H9 (cell line): ENCODE results near the gene SNX15. TPM values are rescaled to one million over a fixed set of nuclear protein-coding genes. Genes with fewer than 3 reads are reported as not detected.

Experiments used
- DNase-seq: peaks from one replicate; pipeline ENCODE4 v3.0.0-alpha.2; 2017
- H2AFZ ChIP-seq: one replicate; pipeline ENCODE4 v1.6.1; 2013; ENCODE audit warnings: mild to moderate bottlenecking, low read length, control low read depth, moderate library complexity
- H2AK5ac ChIP-seq: 2 replicates; pipeline ENCODE4 v1.6.1; 2013; ENCODE audit warnings: low read length, control low read depth, mixed read lengths; ENCODE audit not compliant: insufficient read length
- H2BK120ac ChIP-seq: one replicate; pipeline ENCODE4 v1.6.1; 2013; ENCODE audit warnings: low read depth, mild to moderate bottlenecking, low read length, control low read depth, inconsistent platforms; ENCODE audit not compliant: poor library complexity, severe bottlenecking
- H2BK12ac ChIP-seq: 2 replicates; pipeline ENCODE4 v1.6.1; 2013; ENCODE audit warnings: low read length, control low read depth, mixed read lengths, low read depth; ENCODE audit not compliant: insufficient read length
- H2BK15ac ChIP-seq: 2 replicates; pipeline ENCODE4 v1.6.1; 2013; ENCODE audit warnings: low read depth, low read length, control low read depth
- H2BK20ac ChIP-seq: one replicate; pipeline ENCODE4 v1.6.1; 2013; ENCODE audit warnings: low read depth, mild to moderate bottlenecking, low read length, control low read depth, inconsistent platforms; ENCODE audit not compliant: poor library complexity, severe bottlenecking
- H2BK5ac ChIP-seq: 2 replicates; pipeline ENCODE4 v1.6.1; 2013; ENCODE audit warnings: low read length, control low read depth, mixed read lengths; ENCODE audit not compliant: insufficient read length
- H3K14ac ChIP-seq: 2 replicates; pipeline ENCODE4 v1.6.1; 2013; ENCODE audit warnings: low read length, control low read depth; ENCODE audit not compliant: insufficient read depth
- H3K18ac ChIP-seq: 2 replicates; pipeline ENCODE4 v1.6.1; 2013; ENCODE audit warnings: low read depth, mild to moderate bottlenecking, mixed read lengths, low read length, control low read depth; ENCODE audit not compliant: insufficient read length
- H3K23ac ChIP-seq: 2 replicates; pipeline ENCODE4 v1.6.1; 2013; ENCODE audit warnings: low read length, control low read depth, mixed read lengths, low read depth; ENCODE audit not compliant: insufficient read length
- H3K23me2 ChIP-seq: 2 replicates; pipeline ENCODE4 v1.6.1; 2013; ENCODE audit warnings: low read depth, mild to moderate bottlenecking, mixed read lengths, low read length, control low read depth; ENCODE audit not compliant: insufficient read length, poor library complexity, severe bottlenecking
- H3K27ac ChIP-seq: 2 replicates; pipeline ENCODE4 v1.5.1; 2013; ENCODE audit warnings: low read length, control low read depth, mixed read lengths, low read depth; ENCODE audit not compliant: insufficient read length
- H3K27me3 ChIP-seq: 2 replicates; pipeline ENCODE4 v1.6.1; 2013; ENCODE audit warnings: low read length, control low read depth, inconsistent platforms; ENCODE audit not compliant: insufficient read depth
- H3K4ac ChIP-seq: 2 replicates; pipeline ENCODE4 v1.6.1; 2013; ENCODE audit warnings: low read depth, mild to moderate bottlenecking, control low read depth, inconsistent platforms, low read length, moderate library complexity
- H3K4me1 ChIP-seq: 2 replicates; pipeline ENCODE4 v1.6.1; 2013; ENCODE audit warnings: low read length, control low read depth, inconsistent platforms; ENCODE audit not compliant: insufficient read depth
- H3K4me2 ChIP-seq: 2 replicates; pipeline ENCODE4 v1.6.1; 2013; ENCODE audit warnings: low read length, control low read depth, mixed read lengths; ENCODE audit not compliant: insufficient read length, insufficient read depth
- H3K56ac ChIP-seq: 2 replicates; pipeline ENCODE4 v1.6.1; 2013; ENCODE audit warnings: low read depth, mild to moderate bottlenecking, mixed read lengths, low read length, control low read depth; ENCODE audit not compliant: insufficient read length
- H3K79me1 ChIP-seq: 2 replicates; pipeline ENCODE4 v1.6.1; 2013; ENCODE audit warnings: low read depth, mild to moderate bottlenecking, moderate library complexity, low read length, control low read depth, inconsistent platforms; ENCODE audit not compliant: insufficient read depth, poor library complexity, severe bottlenecking
- H3K79me2 ChIP-seq: 2 replicates; pipeline ENCODE4 v1.6.1; 2013; ENCODE audit warnings: low read length, control low read depth, inconsistent platforms; ENCODE audit not compliant: insufficient read depth
- H3K9ac ChIP-seq: 2 replicates; pipeline ENCODE4 v1.6.1; 2013; ENCODE audit warnings: low read length, control low read depth, mixed read lengths; ENCODE audit not compliant: insufficient read length; ENCODE audit errors: extremely low read depth
- H3K9me3 ChIP-seq: one replicate; pipeline ENCODE4 v1.6.1; 2013; ENCODE audit warnings: low read depth, low read length, inconsistent platforms; ENCODE audit not compliant: control insufficient read depth
- H3T11ph ChIP-seq: one replicate; pipeline ENCODE4 v1.6.1; 2013; ENCODE audit warnings: mild to moderate bottlenecking, low read length, control low read depth, inconsistent platforms
- H4K20me1 ChIP-seq: one replicate; pipeline ENCODE4 v1.6.1; 2013; ENCODE audit not compliant: control insufficient read depth, insufficient read length, insufficient read depth
- H4K5ac ChIP-seq: 2 replicates; pipeline ENCODE4 v1.6.1; 2013; ENCODE audit warnings: low read depth, mild to moderate bottlenecking, mixed read lengths, low read length, control low read depth; ENCODE audit not compliant: insufficient read length
- H4K8ac ChIP-seq: replicated peaks from 2 replicates; pipeline ENCODE4 v1.6.1; 2013; ENCODE audit warnings: low read length, control low read depth, mixed read lengths, low read depth; ENCODE audit not compliant: insufficient read length
- H4K91ac ChIP-seq: 2 replicates; pipeline ENCODE4 v1.6.1; 2013; ENCODE audit warnings: low read depth, mild to moderate bottlenecking, moderate library complexity, mixed read lengths, low read length, control low read depth; ENCODE audit not compliant: insufficient read length
- H3K27ac Mint-ChIP-seq, 3 experiments: 2 replicates in 2 of 3; 3 replicates in 1 of 3; pipeline ENCODE4 v1.8.0; 2020 to 2021; ENCODE audit warnings: mixed read lengths in 3 of 3, mild to moderate bottlenecking in 1 of 3, moderate library complexity in 1 of 3
- H3K27me3 Mint-ChIP-seq: 2 replicates; pipeline ENCODE4 v1.8.0; 2021; ENCODE audit warnings: low read depth, mild to moderate bottlenecking, moderate library complexity, mixed read lengths
- H3K36me3 Mint-ChIP-seq, 3 experiments: 2 replicates in 2 of 3; 3 replicates in 1 of 3; pipeline ENCODE4 v1.8.0; 2020 to 2021; ENCODE audit warnings: low read depth in 3 of 3, mixed read lengths in 3 of 3; ENCODE audit not compliant: insufficient read depth in 1 of 3
- H3K4me1 Mint-ChIP-seq, 2 experiments: 2 replicates each; pipeline ENCODE4 v1.8.0; 2020; ENCODE audit warnings: mixed read lengths in 2 of 2
- H3K4me3 Mint-ChIP-seq, 2 experiments: 2 replicates in 1 of 2; 3 replicates in 1 of 2; pipeline ENCODE4 v1.8.0; 2020 to 2021; ENCODE audit warnings: mild to moderate bottlenecking in 2 of 2, mixed read lengths in 2 of 2, moderate library complexity in 1 of 2
- H3K9me3 Mint-ChIP-seq, 2 experiments: 2 replicates in 1 of 2; 3 replicates in 1 of 2; pipeline ENCODE4 v1.8.0; 2020; ENCODE audit warnings: mild to moderate bottlenecking in 2 of 2, mixed read lengths in 2 of 2, moderate library complexity in 1 of 2
- WGBS: extraction: QIAGEN DNeasy Blood & Tissue Kit; methylation state at CpG from one replicate; pipeline ENCODE4 v1.1.7; 2013; ENCODE audit warnings: missing lambda C conversion rate, low lambda C conversion rate, mixed read lengths; ENCODE audit not compliant: insufficient read length; ENCODE audit errors: extremely low coverage; 5-methylcytosine and 5-hydroxymethylcytosine counted together
- total RNA-seq: library from RNA; stranded (reverse); gene quantifications from 2 replicates; pipeline ENCODE4 v1.2.1, GENCODE V29; 2021
- TF ChIP-seq, protein P1 (sequence below): fragments of 200-600 bp; sonication (generic); conservative IDR thresholded peaks from 3 replicates; pipeline ENCODE4 v1.8.0; 2021; ENCODE audit warnings: antibody characterized with exemption, mild to moderate bottlenecking

Gene SNX15
- total RNA-seq, 1 experiment from 2014 or later: 24.3 TPM

DNA sequence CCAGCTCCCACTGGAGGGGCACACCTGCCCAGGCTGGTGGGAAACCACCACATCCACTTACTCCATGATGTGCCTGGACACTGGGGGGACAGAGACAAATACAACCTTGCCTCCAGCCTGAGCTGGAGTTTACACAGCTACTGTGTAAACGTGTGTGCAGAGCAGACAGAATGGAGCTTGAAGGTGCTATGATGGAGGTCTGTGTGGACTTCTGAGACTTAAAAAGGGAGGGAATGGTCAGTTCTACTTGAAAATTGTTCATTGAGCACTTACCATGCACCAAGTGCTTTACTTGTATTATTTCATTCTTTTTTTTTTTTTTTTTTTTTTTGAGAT is 45.4 kb downstream of the SNX15 start:
- Histone ChIP-seq H2AK5ac (no peak overlapping the region), H3K9ac (no peak overlapping the region), H3K79me2 (no peaks in the 10 kb centered on the region), H3K4me1 (peaks cover 2% of the 10 kb centered on the region; the same call in 1 of the 2 replicates), H2BK120ac (no peak overlapping the region), H3K56ac (no peak overlapping the region), H4K5ac (peak overlapping the region; percentile 42), H4K20me1 (no peaks in the 10 kb centered on the region), H3K14ac (no peak overlapping the region), H4K8ac (no peak overlapping the region), H3K18ac (no peak overlapping the region), H3K4me2 (no peak overlapping the region), H3K9me3 (no peaks in the 10 kb centered on the region), H3K23ac (no peak overlapping the region), H2AFZ (no peak overlapping the region), H3T11ph (no peak overlapping the region), H3K4ac (no peak overlapping the region), H4K91ac (no peak overlapping the region), H2BK12ac (no peak overlapping the region), H3K23me2 (no peaks in the 10 kb centered on the region), H3K27ac (no peak overlapping the region), H2BK15ac (no peak overlapping the region), H3K27me3 (no peaks in the 10 kb centered on the region), H3K79me1 (peaks cover 4% of the 10 kb centered on the region), H2BK5ac (no peak overlapping the region), H2BK20ac (no peak overlapping the region)
- no CpG with 5 or more reads among the region's 1 CpG for WGBS
- Mint-ChIP-seq H3K27ac (no peak overlapping the region), H3K4me3 (no peak overlapping the region), H3K9me3 (no peaks in the 10 kb centered on the region), H3K4me1 (peaks cover 3 to 8% of the 10 kb centered on the region in 2 experiments), H3K27me3 (no peaks in the 10 kb centered on the region), H3K36me3 (peaks cover 13 to 24% (median 22%) of the 10 kb centered on the region in 3 experiments)
- TF ChIP-seq, protein P1, sequence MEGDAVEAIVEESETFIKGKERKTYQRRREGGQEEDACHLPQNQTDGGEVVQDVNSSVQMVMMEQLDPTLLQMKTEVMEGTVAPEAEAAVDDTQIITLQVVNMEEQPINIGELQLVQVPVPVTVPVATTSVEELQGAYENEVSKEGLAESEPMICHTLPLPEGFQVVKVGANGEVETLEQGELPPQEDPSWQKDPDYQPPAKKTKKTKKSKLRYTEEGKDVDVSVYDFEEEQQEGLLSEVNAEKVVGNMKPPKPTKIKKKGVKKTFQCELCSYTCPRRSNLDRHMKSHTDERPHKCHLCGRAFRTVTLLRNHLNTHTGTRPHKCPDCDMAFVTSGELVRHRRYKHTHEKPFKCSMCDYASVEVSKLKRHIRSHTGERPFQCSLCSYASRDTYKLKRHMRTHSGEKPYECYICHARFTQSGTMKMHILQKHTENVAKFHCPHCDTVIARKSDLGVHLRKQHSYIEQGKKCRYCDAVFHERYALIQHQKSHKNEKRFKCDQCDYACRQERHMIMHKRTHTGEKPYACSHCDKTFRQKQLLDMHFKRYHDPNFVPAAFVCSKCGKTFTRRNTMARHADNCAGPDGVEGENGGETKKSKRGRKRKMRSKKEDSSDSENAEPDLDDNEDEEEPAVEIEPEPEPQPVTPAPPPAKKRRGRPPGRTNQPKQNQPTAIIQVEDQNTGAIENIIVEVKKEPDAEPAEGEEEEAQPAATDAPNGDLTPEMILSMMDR: no peak
- no peak for DNase-seq
